ENCODE measurements around the gene YPEL2. TPM values are rescaled to one million over a fixed set of nuclear protein-coding genes. Genes with fewer than 3 reads are reported as not detected.

Gene YPEL2
- total and polyA plus RNA-seq, 2 of the 13 experiments (the other 11 are each of a cell fraction or from before 2014, with no cell fraction given), result 8.5 to 21.1 TPM

DNA sequence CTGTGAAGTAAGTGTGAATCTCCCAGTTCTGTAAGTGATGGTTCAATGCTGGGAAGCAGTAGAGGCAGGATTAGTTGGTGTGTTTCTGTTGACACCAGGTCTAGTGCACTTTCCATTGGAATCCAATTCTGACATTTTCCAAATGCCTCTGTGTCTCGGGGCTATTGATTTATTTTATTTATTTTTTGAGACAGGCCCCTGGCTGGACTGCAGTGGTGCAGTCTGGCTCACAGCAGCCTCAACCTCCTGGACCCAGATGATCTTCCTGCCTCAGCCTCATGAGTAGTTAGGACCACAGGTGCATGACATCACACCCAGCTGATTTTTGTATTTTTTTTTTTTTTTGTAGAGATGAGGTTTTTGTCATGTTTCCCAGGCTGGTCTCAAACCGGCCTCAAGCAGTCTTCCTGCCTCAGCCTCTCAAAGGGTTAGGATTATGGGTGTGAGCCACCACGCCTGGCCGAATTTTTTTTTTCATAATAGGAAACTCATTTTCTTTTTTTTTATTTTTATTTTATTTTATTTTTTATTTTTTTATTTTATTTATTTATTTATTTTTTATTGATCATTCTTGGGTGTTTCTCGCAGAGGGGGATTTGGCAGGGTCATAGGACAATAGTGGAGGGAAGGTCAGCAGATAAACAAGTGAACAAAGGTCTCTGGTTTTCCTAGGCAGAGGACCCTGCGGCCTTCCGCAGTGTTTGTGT, 61.7 kb downstream of the YPEL2 start (continued):
- TF ChIP-seq JUND (CRISPR knock-in tag; IDR thresholded peaks at IDR 0.05), result no peak
- TF ChIP-seq, protein P1, sequence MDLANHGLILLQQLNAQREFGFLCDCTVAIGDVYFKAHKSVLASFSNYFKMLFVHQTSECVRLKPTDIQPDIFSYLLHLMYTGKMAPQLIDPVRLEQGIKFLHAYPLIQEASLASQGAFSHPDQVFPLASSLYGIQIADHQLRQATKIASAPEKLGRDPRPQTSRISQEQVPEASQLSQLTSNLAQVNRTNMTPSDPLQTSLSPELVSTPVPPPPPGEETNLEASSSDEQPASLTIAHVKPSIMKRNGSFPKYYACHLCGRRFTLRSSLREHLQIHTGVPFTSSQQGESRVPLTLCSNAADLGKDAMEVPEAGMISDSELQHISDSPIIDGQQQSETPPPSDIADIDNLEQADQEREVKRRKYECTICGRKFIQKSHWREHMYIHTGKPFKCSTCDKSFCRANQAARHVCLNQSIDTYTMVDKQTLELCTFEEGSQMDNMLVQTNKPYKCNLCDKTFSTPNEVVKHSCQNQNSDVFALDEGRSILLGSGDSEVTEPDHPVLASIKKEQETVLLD (CRISPR knock-in tag; IDR thresholded peaks at IDR 0.05; ENCODE audit: low read depth), result no peak
- no peak for TF ChIP-seq ZC3H13 (CRISPR knock-in tag; IDR thresholded peaks at IDR 0.05)
- TF ChIP-seq CCAR2 (optimal IDR thresholded peaks at IDR 0.05; ENCODE audit: low read depth, low read length), result no peak
- TF ChIP-seq DNMT1 (CRISPR knock-in tag; IDR thresholded peaks at IDR 0.05), result no peak
- no peak for TF ChIP-seq TCF12 (IDR thresholded peaks at IDR 0.05)
- TF ChIP-seq TCF12 (CRISPR knock-in tag; IDR thresholded peaks at IDR 0.05), result no peak
- TF ChIP-seq, protein P2, sequence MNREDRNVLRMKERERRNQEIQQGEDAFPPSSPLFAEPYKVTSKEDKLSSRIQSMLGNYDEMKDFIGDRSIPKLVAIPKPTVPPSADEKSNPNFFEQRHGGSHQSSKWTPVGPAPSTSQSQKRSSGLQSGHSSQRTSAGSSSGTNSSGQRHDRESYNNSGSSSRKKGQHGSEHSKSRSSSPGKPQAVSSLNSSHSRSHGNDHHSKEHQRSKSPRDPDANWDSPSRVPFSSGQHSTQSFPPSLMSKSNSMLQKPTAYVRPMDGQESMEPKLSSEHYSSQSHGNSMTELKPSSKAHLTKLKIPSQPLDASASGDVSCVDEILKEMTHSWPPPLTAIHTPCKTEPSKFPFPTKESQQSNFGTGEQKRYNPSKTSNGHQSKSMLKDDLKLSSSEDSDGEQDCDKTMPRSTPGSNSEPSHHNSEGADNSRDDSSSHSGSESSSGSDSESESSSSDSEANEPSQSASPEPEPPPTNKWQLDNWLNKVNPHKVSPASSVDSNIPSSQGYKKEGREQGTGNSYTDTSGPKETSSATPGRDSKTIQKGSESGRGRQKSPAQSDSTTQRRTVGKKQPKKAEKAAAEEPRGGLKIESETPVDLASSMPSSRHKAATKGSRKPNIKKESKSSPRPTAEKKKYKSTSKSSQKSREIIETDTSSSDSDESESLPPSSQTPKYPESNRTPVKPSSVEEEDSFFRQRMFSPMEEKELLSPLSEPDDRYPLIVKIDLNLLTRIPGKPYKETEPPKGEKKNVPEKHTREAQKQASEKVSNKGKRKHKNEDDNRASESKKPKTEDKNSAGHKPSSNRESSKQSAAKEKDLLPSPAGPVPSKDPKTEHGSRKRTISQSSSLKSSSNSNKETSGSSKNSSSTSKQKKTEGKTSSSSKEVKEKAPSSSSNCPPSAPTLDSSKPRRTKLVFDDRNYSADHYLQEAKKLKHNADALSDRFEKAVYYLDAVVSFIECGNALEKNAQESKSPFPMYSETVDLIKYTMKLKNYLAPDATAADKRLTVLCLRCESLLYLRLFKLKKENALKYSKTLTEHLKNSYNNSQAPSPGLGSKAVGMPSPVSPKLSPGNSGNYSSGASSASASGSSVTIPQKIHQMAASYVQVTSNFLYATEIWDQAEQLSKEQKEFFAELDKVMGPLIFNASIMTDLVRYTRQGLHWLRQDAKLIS (CRISPR knock-in tag; IDR thresholded peaks at IDR 0.05), result no peak
- no peak for TF ChIP-seq KLF15 (CRISPR knock-in tag; IDR thresholded peaks at IDR 0.05; ENCODE audit: borderline replicate concordance)
- TF ChIP-seq, protein P3, sequence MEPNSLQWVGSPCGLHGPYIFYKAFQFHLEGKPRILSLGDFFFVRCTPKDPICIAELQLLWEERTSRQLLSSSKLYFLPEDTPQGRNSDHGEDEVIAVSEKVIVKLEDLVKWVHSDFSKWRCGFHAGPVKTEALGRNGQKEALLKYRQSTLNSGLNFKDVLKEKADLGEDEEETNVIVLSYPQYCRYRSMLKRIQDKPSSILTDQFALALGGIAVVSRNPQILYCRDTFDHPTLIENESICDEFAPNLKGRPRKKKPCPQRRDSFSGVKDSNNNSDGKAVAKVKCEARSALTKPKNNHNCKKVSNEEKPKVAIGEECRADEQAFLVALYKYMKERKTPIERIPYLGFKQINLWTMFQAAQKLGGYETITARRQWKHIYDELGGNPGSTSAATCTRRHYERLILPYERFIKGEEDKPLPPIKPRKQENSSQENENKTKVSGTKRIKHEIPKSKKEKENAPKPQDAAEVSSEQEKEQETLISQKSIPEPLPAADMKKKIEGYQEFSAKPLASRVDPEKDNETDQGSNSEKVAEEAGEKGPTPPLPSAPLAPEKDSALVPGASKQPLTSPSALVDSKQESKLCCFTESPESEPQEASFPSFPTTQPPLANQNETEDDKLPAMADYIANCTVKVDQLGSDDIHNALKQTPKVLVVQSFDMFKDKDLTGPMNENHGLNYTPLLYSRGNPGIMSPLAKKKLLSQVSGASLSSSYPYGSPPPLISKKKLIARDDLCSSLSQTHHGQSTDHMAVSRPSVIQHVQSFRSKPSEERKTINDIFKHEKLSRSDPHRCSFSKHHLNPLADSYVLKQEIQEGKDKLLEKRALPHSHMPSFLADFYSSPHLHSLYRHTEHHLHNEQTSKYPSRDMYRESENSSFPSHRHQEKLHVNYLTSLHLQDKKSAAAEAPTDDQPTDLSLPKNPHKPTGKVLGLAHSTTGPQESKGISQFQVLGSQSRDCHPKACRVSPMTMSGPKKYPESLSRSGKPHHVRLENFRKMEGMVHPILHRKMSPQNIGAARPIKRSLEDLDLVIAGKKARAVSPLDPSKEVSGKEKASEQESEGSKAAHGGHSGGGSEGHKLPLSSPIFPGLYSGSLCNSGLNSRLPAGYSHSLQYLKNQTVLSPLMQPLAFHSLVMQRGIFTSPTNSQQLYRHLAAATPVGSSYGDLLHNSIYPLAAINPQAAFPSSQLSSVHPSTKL (CRISPR knock-in tag; IDR thresholded peaks at IDR 0.05), result peak; percentile 42; the same call in 1 of the 2 replicates
- TF ChIP-seq HDAC1 (CRISPR knock-in tag; IDR thresholded peaks at IDR 0.05), result peak; percentile 57
- TF ChIP-seq, protein P4, sequence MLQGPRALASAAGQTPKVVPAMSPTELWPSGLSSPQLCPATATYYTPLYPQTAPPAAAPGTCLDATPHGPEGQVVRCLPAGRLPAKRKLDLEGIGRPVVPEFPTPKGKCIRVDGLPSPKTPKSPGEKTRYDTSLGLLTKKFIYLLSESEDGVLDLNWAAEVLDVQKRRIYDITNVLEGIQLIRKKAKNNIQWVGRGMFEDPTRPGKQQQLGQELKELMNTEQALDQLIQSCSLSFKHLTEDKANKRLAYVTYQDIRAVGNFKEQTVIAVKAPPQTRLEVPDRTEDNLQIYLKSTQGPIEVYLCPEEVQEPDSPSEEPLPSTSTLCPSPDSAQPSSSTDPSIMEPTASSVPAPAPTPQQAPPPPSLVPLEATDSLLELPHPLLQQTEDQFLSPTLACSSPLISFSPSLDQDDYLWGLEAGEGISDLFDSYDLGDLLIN (CRISPR knock-in tag; IDR thresholded peaks at IDR 0.05; ENCODE audit: borderline replicate concordance), result no peak
- TF ChIP-seq NKX3-1 (CRISPR knock-in tag; IDR thresholded peaks at IDR 0.05), result no peak
- TF ChIP-seq MZF1 (CRISPR knock-in tag; IDR thresholded peaks at IDR 0.05; ENCODE audit: borderline replicate concordance), result no peak
- TF ChIP-seq, protein P5, sequence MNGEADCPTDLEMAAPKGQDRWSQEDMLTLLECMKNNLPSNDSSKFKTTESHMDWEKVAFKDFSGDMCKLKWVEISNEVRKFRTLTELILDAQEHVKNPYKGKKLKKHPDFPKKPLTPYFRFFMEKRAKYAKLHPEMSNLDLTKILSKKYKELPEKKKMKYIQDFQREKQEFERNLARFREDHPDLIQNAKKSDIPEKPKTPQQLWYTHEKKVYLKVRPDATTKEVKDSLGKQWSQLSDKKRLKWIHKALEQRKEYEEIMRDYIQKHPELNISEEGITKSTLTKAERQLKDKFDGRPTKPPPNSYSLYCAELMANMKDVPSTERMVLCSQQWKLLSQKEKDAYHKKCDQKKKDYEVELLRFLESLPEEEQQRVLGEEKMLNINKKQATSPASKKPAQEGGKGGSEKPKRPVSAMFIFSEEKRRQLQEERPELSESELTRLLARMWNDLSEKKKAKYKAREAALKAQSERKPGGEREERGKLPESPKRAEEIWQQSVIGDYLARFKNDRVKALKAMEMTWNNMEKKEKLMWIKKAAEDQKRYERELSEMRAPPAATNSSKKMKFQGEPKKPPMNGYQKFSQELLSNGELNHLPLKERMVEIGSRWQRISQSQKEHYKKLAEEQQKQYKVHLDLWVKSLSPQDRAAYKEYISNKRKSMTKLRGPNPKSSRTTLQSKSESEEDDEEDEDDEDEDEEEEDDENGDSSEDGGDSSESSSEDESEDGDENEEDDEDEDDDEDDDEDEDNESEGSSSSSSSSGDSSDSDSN (CRISPR knock-in tag; IDR thresholded peaks at IDR 0.05), result no peak
- no peak for TF ChIP-seq ZNF329 (CRISPR knock-in tag; IDR thresholded peaks at IDR 0.05; ENCODE audit: low read depth)
